Large intestine (tissue), 3 donors: ENCODE data around the gene POU2F2. TPM values are rescaled to one million over a fixed set of nuclear protein-coding genes. Genes with fewer than 3 reads are reported as not detected.
"Not testable (repeated sequence)": the region's sequence is repeated elsewhere in the genome, so short reads cannot be mapped to it uniquely, and the experiment has no call there.

Experiments used
- DNase-seq, 2 donors: peaks; one replicate each; pipeline versions ENCODE4 v3.0.0 to v3.0.0-alpha.2; 2013
- H3K27ac ChIP-seq: one replicate; pipeline ENCODE4 v1.5.1; 2013; ENCODE audit warnings: low read length
- H3K27me3 ChIP-seq: 2 replicates; pipeline ENCODE4 v1.6.1; 2013; ENCODE audit warnings: low read length; ENCODE audit not compliant: control insufficient read depth, insufficient read depth
- H3K36me3 ChIP-seq: 2 replicates; pipeline ENCODE4 v1.6.1; 2013; ENCODE audit warnings: low read length; ENCODE audit not compliant: control insufficient read depth, insufficient read depth
- H3K4me1 ChIP-seq: one replicate; pipeline ENCODE4 v1.6.1; 2013; ENCODE audit warnings: low read length; ENCODE audit not compliant: control insufficient read depth, insufficient read depth
- H3K4me3 ChIP-seq: one replicate; pipeline ENCODE4 v1.5.1; 2013; ENCODE audit warnings: low read length
- H3K9me3 ChIP-seq: one replicate; pipeline ENCODE4 v1.6.1; 2013; ENCODE audit warnings: mild to moderate bottlenecking, low read depth, low read length, moderate library complexity; ENCODE audit not compliant: control insufficient read depth
- WGBS: methylation state at CpG from one replicate; pipeline ENCODE4 v1.1.5; 2013; ENCODE audit warnings: low lambda C conversion rate; ENCODE audit not compliant: insufficient coverage; 5-methylcytosine and 5-hydroxymethylcytosine counted together
- polyA plus RNA-seq: library from polyadenylated mRNA; unstranded; fragments of 120-200 nt; gene quantifications from one replicate; pipeline ENCODE4 v1.2.1, GENCODE V29; 2013

POU2F2 gene
- polyA plus RNA-seq, 1 donor: 2.7 TPM

DNA sequence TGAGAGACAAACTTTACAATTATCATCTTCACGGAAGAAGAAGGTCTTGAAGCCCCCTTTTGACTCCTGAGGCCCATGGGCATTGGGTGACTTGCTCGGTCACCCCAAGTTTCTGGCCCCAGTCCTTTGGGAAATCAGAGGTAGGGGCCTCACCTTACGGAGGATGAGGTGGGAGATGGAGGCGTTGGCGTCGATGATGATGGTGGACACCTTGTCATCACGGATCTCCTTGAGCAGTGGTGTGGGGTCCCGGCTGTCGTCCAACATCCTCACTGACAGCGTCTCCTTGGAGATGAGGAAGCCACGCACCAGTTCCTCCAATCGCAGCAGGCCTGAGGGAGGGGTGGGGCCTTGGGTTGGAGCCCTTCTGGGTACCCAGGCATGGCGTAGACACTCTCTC lies 73.0 kb downstream of the POU2F2 start:
- no CpG with 5 or more reads among the region's 13 CpGs for WGBS
- no peaks in the 10 kb centered on the region for H3K36me3 ChIP-seq
- no peak overlapping the region for H3K27ac ChIP-seq
- no peaks in the 10 kb centered on the region for H3K4me1 ChIP-seq
- H3K27me3 ChIP-seq: no peaks in the 10 kb centered on the region
- DNase-seq: no peak
- no peak overlapping the region for H3K4me3 ChIP-seq
- no peaks in the 10 kb centered on the region for H3K9me3 ChIP-seq

DNA sequence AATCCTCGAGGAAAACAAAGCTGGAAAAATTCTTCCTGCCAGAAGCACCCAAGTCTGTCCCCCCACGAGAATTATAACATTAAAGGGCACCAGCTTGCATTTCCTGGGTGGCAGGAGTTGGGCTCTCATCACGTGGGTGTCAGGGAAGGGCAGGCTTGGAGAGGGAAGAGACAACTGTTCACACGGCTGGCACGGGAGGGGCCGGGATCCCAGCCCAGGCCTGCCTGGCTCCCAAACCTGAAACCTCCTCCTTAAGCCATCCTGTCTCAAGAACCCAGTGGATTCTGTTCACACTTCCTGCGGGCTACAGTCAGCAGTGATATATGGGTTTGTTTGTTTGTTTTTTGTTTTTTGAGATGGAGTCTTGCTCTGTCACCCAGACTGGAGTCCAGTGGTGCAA lies 74.4 kb downstream of the POU2F2 start:
- no peak for DNase-seq
- Histone ChIP-seq H3K9me3 (no peaks in the 10 kb centered on the region), H3K27ac (no peak overlapping the region), H3K4me1 (no peaks in the 10 kb centered on the region), H3K27me3 (no peaks in the 10 kb centered on the region), H3K36me3 (no peaks in the 10 kb centered on the region), H3K4me3 (no peak overlapping the region)
- WGBS: no CpG with 5 or more reads among the region's 7 CpGs

DNA sequence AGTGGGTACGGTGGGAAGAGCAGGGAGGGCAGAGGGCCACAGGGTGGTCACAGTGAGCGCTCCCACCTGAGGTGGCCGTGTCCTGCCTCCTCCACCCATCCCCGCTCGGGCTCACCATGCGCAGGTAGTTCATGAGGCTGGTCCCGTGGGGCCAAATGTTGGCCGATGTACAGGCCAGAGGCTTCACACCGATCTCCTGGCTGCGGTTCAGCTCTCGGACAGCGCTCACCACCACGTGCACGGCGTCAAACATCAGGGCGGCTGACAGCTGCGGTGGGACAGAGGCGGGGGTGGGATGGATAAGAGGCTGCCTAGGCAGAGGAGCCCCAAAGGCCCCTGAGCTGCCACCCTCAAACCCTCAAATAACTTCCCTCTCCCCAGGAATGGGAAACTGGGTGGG lies 78.0 kb downstream of the POU2F2 start:
- H3K27ac ChIP-seq: no peak overlapping the region
- DNase-seq: no peak
- no peaks in the 10 kb centered on the region for H3K9me3 ChIP-seq
- WGBS: no CpG with 5 or more reads among the region's 18 CpGs
- H3K4me1 ChIP-seq: no peaks in the 10 kb centered on the region
- no peak overlapping the region for H3K4me3 ChIP-seq
- no peaks in the 10 kb centered on the region for H3K27me3 ChIP-seq
- H3K36me3 ChIP-seq: no peaks in the 10 kb centered on the region

DNA sequence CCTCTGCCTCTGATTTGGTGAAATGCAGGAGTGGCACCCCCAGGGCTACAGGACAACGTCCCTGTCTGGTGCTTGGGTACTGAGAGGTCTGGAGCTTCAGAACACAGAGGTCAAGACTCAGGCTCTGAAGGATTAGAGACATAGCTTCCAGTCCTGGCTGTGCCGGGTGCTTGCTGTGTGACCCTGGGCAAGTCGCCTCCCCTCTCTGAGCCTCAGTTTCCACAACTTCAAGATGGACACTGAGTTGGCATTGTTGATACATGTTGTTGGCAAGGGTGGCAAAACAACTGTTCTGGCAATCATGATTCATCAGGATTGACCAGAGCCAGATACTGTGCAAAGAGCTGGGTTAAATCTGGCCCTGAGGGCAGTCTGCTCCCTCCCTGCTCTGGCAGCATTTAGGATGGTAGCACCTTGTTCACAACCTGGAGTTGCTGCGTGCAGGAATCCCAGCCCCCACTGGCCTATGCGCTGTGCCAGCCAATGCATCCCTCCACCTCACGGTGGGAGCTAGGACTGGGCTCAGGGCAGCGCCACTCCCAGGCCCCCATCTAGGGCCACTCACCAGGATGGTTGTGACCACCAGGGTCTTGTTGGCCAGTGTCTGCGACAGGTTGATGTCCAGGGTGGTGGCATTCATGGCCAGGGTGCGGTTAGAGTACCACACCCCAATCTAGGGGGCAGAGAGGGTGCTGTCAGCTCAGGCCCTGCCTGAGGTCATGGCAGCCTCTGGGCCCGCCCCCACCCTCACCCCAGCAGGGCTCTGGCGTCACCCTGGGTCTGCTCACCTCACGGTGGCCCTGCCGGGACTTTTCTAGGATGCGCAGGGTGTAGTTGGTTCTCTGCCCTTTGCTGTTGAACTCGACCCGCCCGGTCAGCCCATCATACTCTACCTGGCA lies 79.0 kb downstream of the POU2F2 start:
- Histone ChIP-seq H3K4me1 (no peaks in the 10 kb centered on the region), H3K9me3 (no peaks in the 10 kb centered on the region), H3K36me3 (no peaks in the 10 kb centered on the region), H3K27ac (no peak overlapping the region), H3K4me3 (no peak overlapping the region), H3K27me3 (no peaks in the 10 kb centered on the region)
- WGBS: no CpG with 5 or more reads among the region's 17 CpGs
- DNase-seq: no peak

DNA sequence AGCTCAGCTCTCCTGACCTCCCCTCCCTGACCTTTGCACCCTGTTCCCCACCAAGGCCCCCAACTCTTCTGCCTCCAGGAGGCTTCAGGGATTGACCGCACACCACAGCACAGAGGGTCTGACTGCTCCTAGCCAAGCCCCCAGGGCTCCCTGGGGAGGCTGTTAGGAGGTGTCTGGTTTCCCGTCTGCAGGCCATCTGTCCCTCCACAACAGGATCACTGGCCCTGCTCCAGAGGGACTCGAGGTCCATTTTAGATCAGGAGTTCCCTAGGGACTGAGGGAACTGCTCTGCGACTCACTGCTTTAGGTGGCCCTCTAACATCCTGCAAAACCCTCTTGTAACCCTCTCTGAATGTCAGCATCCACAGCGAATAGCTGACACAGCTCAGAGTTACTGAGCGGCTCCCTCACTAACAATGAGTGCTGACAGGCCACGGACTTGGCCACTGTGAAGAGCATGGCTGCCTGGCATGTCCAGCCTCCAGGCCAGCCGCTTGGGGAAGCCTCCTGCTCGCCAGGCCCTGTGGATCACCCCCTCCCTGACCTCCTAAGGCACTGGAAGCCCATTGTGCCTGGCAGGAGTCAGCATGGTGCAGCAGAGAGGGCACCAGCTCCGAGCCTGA lies 79.9 kb downstream of the POU2F2 start:
- Histone ChIP-seq H3K4me3 (no peak overlapping the region), H3K4me1 (no peaks in the 10 kb centered on the region), H3K27me3 (no peaks in the 10 kb centered on the region), H3K9me3 (no peaks in the 10 kb centered on the region), H3K36me3 (no peaks in the 10 kb centered on the region), H3K27ac (no peak overlapping the region)
- no CpG with 5 or more reads among the region's 10 CpGs for WGBS
- no peak for DNase-seq

DNA sequence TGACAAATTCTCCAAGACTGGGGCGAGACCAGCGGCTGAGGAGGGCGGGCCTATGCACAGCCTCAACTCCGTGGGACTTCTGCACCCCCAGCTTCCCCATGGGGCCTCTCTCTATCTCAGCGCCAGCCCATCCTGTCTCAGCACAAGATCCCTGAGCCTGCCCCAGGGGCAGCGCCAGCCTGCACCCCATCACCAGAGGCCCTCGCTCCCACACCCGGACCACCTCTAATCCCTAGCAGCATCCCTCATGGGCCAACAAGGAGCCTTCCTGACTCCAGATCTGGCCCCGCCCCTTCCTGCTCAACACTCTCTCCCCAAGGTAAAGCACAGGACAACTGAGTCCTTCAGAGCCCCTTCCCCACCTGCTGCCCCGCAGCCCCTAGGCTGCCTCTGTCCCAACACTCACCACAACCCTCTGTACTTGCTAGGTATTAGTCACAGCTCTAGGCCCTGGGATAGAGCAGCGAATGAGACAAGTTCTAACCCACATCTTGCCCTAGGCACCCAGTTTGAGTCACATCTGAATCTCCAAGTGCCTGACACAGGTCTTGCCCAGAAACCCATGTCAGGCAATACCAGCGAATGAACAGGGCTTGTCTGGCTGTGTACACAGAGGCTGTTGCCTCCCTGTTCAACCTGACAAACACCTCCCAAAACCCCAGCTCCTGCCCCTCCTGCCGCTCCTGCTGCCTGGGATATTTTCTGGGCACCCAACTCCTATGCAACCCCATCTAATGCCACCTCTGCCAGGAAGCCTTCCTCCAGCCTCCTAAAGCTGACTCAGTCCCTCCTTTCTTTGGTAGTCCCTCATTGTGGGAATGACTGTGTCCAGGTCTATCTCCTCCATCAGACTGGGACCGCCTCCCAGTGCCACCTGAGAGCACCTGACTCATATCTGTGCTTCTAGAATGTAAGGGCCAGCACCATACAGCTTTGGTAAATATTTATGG lies 80.8 kb downstream of the POU2F2 start:
- no peak overlapping the region for H3K27ac ChIP-seq
- H3K36me3 ChIP-seq: no peaks in the 10 kb centered on the region
- no CpG with 5 or more reads among the region's 14 CpGs for WGBS
- no peak overlapping the region for H3K4me3 ChIP-seq
- DNase-seq: no peak
- H3K4me1 ChIP-seq: no peaks in the 10 kb centered on the region
- no peaks in the 10 kb centered on the region for H3K27me3 ChIP-seq
- no peaks in the 10 kb centered on the region for H3K9me3 ChIP-seq

DNA sequence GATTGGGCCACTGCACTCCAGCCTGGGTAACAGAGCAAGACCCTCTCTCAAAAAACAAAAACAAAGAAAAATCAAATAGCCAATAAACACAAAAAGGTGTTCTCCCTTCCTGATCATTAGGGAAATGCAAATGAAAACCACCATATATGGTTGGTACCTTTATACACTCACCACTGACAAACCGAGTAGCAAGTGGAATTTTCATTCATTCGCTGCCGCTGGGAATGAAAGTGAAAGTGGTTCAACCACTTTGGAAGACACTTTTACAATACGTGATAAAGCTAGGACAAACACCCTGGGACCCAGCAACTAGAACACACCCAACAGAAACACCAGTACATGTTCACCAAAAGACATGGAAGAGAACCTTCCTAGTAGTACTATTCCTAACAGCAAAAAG lies 83.3 kb downstream of the POU2F2 start:
- peaks cover 6% of the 10 kb centered on the region for H3K27me3 ChIP-seq
- H3K36me3 ChIP-seq: no peaks in the 10 kb centered on the region
- no CpG with 5 or more reads among the region's 4 CpGs for WGBS
- no peaks in the 10 kb centered on the region for H3K4me1 ChIP-seq
- peak in 1 of 2 donors; percentile 66 for DNase-seq
- H3K9me3 ChIP-seq: no peaks in the 10 kb centered on the region
- no peak overlapping the region for H3K27ac ChIP-seq
- no peak overlapping the region for H3K4me3 ChIP-seq

DNA sequence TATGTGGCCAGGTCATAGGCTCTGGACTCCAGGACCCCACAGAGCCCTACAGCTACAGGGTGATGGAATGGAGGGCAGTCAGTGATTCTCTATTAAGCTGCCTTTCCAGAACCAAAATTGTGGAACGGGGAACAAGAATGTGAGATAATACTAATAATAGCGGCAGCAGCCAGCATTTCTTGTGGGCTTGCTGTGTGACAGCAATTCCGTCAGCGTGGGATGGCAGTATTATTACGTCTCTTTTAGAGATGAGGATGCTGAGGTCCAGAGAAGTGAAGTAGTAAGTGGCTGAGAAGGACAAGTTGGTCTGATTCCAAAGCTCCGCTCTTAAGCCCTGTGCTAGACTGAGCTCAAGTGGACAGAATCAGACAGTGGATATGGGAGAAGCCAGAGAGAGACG lies 86.7 kb downstream of the POU2F2 start:
- no peak overlapping the region for H3K4me3 ChIP-seq
- WGBS: 100% methylated on average over 3 of the region's 7 CpGs
- H3K27me3 ChIP-seq: peaks cover 6% of the 10 kb centered on the region
- H3K27ac ChIP-seq: no peak overlapping the region
- H3K9me3 ChIP-seq: no peaks in the 10 kb centered on the region
- H3K4me1 ChIP-seq: no peaks in the 10 kb centered on the region
- DNase-seq: no peak
- H3K36me3 ChIP-seq: no peaks in the 10 kb centered on the region

DNA sequence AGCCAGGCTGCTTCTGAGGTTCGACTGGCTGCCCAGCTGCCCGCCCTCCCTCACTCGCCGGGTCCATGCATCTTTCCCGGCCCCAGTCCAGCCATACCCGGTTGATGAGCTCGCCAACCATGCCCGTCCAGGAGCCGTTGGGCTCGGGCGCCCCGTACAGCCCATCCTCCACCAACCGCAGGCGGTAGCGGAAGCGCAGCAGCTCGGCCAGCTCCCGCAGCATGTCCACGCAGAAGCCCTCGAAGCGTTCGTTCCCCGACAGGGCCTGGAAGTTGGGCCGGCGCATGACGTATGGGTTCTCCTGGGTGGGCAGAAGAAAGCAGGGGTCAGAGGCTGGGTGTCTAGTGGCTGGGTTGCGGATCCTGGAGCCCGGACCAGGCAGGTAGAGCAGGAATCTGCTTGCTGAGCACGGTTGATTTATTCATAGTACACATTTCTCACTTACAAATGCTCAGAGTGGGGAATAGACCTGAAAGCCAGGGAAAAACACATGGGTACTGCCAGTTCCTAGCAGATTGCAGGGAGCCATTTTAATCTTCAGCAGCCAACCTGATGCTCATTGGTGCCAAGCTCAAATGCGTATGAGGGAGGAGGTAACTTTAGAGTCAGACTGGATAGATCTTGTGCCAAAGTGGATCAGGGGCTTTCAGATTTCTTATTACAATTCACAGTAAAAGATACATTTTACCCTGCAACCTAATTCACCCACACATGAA lies 89.6 kb downstream of the POU2F2 start:
- Histone ChIP-seq H3K36me3 (no peaks in the 10 kb centered on the region), H3K4me3 (no peak overlapping the region), H3K27me3 (peaks cover 6% of the 10 kb centered on the region), H3K9me3 (no peaks in the 10 kb centered on the region), H3K27ac (no peak overlapping the region), H3K4me1 (no peaks in the 10 kb centered on the region)
- no peak for DNase-seq
- no CpG with 5 or more reads among the region's 30 CpGs for WGBS

DNA sequence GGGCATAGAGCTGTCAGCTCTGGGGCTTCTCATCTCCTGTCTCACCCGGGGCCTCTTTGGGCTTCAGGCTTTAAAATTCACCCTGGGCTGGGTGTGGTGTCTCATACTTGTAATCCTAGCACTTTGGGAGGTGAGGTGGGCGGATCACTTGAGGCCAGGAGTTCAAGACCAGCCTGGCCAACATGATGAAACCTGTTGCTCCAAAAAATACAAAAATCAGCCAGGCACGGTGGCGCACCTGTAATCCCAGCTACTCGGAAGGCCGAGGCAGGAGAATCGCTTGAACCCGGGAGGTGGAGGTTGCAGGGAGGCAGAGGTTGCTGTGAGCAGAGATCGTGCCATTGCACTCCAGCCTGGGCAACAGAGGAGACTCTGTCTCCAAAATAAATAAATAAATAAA lies 91.8 kb downstream of the POU2F2 start:
- not testable (repeated sequence) for H3K9me3 ChIP-seq, H3K27ac ChIP-seq, H3K27me3 ChIP-seq, DNase-seq, H3K4me1 ChIP-seq, H3K36me3 ChIP-seq, H3K4me3 ChIP-seq
- no CpG with 5 or more reads among the region's 9 CpGs for WGBS
